GM19395 (cell line): ENCODE results near the gene POLL.

Experiments used
- ATAC-seq: cut with Tn5 transposase; IDR thresholded peaks from one replicate; pipeline ENCODE4 v1.9.1; 2021; ENCODE audit warnings: mild to moderate bottlenecking, moderate library complexity; ENCODE audit not compliant: unreplicated experiment

Gene POLL

DNA sequence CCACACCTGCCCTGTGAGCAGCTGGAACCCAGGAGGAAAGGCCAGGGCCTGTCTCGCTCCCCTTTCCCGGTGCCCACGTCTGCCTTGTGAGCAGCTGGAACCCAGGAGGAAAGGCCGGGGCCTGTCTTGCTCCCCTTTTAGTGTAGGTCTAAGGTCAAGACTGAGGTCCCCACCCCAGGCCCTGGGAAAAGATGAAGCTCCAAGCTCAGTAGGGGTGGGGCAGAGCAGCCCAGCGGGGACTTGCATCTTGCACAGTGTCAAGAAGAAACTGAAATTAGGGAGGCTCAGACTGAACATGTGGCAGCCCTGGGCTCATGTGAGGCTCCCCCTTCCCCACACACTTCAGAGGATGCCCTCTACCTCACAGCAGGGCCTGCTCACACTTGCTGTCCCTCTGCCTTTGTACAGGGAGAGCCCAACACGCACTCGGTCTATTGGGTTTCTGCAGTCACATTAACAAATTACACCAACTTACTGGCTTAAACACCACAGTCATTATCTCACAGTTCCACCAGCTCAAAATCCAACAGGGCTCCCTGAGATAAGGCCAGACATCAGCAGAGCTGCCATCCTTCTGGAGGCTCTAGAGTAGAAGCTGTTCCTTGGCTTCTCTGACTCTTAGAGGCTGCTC lies 12.4 kb downstream of the POLL start:
- no peak for ATAC-seq

- ATAC-seq = no peak
Observed at GRCh38 chr10:101575091-101575490, 13.0 kb downstream of the POLL start.

GRCh38 chr10:101573885-101574753 lies 13.9 kb downstream of the POLL start:
- ATAC-seq = no peak

- ATAC-seq = no peak
Observed at GRCh38 chr10:101572785-101573184, 15.3 kb downstream of the POLL start.

DNA sequence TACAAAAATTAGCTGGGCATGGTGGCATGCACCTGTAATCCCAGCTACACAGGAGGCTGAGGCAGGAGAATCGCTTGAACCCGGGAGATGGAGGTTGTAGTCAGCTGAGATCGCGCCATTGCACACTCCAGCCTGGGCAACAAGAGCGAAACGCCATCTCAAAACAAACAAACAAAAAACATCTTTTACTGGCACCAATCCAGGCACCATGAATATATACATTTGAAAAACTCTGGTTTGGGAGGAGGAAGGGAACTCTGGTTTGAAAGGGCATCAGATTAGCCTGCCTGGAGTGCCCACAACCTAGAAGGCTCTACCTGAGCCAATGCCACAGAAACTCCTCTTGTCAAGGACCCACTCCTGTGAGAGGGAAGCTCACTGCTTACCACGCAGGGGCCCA lies 15.9 kb downstream of the POLL start:
- ATAC-seq = no peak

DNA sequence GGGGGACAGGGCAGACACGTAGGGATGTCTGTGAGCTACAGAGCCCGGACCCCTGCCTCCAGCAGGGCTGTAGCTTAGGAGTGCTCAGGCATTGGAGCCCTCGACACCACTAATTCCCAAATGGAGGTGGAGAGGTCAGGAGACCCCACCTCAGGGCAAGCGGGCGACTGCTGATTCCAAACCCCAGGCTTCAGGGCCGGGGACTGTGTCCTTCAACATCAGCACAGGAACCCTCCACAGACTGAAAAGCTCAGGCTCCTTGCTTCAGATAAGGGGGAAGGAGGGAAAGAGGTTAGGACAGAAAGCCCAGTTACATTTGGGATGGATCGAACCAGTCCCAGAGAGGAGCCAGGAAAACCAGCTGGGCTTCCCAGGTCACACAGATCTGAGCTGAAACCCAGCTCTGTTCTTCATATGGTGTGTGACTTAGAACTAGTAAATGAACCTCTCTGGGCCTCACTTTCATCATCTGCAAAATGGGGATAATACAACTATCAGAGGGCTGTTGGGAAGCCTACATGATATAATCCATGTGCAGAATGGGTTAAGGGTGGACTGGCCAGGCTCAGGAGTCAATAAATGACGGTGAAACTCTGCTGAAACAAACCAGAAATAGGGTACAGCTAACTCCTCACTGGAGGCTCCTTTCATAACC lies 16.7 kb downstream of the POLL start:
- ATAC-seq = no peak

DNA sequence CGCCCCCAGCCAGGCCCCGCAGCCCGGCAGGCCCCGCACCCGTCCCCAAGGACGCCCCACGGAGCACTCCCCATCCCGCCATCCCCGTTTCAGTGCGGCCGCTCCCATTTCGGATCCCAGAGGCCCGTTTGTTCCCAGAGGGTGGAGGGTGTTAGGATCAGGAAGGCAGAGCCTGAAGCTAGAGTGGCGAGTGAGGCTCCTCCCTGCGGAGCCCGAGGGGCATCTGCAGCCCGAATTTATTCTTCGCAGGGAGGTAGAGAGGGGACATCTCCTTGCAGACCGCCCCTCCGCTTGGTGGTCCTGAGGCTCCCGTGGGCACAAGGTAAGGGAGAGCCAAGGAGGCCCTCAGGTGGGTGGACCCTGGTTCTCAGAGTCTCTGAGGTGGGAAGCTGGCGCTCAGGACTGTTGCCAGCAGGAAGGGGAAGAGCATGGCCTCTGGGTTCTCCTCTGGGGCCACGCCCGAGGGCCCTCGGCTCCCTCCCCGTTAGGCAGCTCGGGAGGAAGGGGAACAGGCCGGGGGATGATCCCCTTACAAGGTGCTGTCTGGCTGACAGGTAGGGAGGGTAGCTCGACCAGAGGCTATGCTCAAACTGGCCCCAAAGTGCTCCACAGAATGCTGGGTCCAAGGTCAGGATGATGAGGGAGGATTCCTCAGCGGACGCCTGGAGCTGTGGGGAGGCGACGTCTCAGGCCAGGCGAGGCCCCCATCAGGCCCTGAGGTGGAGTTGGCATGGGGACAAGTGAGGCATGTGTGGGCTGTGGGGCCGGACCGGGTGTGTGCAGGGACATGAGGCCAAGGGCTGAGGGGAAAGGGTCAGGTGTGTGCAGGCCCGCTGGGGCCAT lies 17.4 kb downstream of the POLL start:
- peak; percentile 10 for ATAC-seq

DNA sequence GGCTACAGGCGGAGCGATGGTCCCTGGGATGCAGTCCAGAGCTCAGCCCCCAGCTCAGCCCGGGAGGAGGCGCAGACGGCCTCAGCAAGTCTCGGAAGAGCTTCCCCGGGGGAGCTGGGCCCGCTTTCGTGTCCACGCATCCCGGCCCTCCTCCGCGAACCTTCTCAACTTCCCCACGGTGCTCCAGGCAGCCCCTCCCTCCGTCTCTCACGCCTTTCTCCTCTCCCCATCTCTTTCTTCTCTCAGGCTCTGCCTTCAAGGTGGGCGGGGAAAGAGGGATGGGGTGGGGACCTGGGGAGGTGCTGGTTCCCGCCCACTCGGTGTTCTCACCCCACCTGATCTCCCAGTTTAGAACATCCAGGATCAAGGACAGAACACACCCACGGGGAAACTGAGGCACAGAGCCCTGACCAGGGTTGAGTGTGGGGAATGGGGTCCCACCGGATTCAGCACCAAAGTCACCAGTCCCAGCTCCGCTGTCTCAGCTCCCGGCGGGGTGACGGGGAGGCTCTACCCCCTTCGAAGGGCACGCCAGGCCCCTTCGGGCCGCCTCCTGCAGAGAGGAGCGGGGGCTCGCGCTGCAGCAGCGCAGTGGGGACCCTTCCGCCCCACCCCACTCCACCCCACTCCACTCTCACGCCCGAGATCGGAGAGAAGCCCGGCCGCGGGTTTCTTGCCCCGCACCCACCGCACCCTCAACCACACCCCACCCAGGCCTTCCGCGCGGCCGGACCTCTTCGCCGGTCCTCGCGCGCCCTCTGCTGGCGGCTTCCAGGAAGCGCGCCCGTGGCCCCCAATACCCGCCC lies 18.2 kb downstream of the POLL start:
- peak; percentile 81 for ATAC-seq

DNA sequence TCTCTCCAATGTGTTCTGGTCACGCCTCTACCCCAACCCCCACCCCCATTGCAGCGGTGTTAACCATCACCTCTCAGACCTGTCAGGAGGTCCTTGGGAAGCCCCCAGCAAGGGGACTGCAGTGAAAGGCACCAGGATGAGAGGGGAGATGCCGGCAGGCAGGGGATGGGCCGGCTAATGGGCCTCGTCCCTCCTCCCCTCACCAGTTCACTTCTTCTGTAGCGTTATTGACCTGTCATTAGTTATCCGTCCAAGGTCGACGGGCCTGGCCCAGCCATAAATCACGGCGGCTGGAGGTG lies 18.8 kb downstream of the POLL start:
- ATAC-seq = no peak

DNA sequence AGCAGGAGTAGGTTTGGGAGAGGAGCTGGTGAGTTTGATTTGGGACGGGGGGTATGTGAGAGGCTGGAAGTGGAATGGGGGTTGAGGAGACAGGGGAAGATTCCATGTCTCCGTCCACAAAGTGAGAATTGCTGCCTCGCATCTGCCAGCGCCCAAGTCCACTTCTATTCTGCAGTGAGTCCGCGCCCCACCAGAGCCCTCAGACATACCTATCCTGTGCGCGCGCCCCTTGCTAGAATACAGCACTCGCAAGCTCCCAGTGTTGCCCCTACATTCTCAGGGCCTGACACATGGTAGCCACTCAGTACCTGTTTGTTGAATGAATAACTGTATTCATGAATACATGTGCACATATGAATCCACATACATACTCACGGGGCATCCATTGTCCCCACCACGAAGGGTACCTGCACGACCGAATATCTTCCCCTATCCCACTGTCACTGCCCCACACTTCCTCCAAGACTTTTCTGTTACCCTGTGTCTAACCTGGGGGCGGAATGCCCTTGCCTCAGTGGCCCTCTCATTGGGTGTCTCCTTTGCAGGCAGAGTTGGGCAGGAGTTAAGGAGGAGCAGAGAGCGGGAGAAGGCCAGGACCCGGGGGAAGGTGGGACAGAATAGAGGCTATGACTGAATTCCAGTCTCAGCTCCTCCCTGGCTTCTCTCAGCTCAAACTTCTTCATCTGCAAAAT lies 19.9 kb downstream of the POLL start:
- ATAC-seq = no peak

DNA sequence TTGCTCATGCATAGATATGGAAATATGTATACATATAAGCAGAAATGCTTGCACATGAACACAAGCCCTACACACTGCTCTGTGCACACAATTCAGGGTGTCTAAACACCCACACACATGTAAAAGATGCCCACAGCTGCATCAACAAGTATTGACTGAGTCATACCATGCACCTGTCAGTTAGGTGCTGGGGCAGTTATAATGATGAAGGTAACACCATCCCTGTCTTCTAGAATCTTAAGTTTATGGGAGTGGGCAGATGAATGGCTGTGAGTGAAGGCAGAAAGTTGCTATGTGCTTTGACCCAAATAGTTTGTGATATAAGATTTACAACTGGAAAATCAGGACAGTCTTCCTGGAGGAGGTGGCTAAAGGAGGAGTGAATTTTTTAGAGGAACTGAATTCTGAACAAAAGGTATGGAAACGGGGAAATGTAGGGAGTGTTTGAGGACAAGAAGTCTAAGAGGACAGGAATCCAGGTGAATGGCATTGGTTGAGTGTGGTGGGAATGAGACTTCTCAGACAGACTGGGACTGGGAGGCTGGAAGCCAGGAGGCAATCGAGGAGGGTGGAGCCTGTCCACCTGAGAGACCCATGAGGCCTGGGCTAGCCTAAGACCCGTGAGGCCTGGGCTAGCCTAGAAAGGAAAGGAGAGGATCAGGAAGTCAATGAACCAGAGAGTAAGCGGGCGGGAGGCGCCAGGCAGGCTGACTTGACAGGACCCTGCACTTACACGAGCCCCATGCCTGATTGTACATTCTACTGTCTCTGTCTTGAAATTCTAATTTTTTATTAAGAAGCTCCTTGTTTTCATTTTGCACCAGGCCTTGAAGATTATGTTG lies 20.7 kb downstream of the POLL start:
- no peak for ATAC-seq

- no peak for ATAC-seq
Observed at GRCh38 chr10:101566333-101567164, 21.5 kb downstream of the POLL start.

- no peak for ATAC-seq
Observed at GRCh38 chr10:101565936-101566332, 22.1 kb downstream of the POLL start.

DNA sequence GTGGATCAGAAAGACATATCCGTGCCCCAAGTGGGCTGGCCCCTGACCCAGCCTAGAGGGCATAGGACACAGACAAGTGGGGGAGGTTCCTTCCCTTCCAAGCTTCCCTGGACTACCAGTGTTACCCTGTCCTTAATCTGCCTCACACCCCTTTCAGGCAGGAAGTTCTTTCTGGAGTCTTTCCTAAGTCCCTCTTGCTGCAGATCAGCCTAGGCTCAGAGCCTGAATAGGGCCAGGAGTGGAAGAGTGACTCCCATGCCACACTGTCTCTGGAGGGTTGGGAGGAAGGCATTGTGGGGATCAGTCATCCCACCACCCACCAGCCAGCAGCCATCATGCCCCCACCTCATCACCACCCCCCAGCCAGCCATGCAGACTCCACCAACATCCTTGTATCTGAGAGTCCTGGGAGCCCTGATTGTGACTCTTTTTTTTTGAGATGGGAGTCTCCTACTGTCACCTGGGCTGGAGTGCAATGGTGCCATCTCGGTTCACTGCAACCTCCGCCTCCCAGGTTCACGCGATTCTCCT lies 22.6 kb downstream of the POLL start:
- ATAC-seq = no peak

- ATAC-seq = no peak
Observed at GRCh38 chr10:101564490-101564991, 23.5 kb downstream of the POLL start.

GRCh38 chr10:101563497-101564040 lies 24.5 kb downstream of the POLL start:
- ATAC-seq = no peak

GRCh38 chr10:101563007-101563406 lies 25.1 kb downstream of the POLL start:
- ATAC-seq = no peak
